GM12878 (cell line): ENCODE measurements around the gene GSG1. TPM values are rescaled to one million over a fixed set of nuclear protein-coding genes. Genes with fewer than 3 reads are reported as not detected.

Experiments used
- ATAC-seq: fragments of 200-7000 bp; cut with Tn5 transposase; 3 replicates; pipeline ENCODE4 v1.9.1; 2020; ENCODE audit warnings: mild to moderate bottlenecking, moderate library complexity
- BruUV-seq: library from RNA; stranded (reverse); fragments of 400-500 nt; replicated peaks from 2 replicates; lab custom pipeline; 2021; lab: Mats Ljungman, UMichigan
- CTCF ChIA-PET: fragments of 300-600 bp; sonication (Branson Sonifier 250); formaldehyde crosslinking; extraction: SDS; loops from one replicate; lab custom pipeline; 2021; ENCODE audit warnings: inconsistent platforms; lab: Yijun Ruan, JAX
- POLR2A ChIA-PET: fragments of 350-600 bp; formaldehyde crosslinking; extraction: SDS; loops from one replicate; lab custom pipeline; 2021; ENCODE audit warnings: inconsistent platforms; lab: Charles Lee
- RAD21 ChIA-PET: fragments of 300-600 bp; sonication (Branson Sonifier 250); formaldehyde crosslinking; loops from one replicate; lab custom pipeline; 2023; ENCODE audit warnings: antibody characterized with exemption; ENCODE audit not compliant: unreplicated experiment; lab: Charles Lee
- SMC1A ChIA-PET: fragments of 300-600 bp; sonication (Branson Sonifier 250); formaldehyde crosslinking; loops from one replicate; lab custom pipeline; 2023; ENCODE audit not compliant: unreplicated experiment, uncharacterized antibody; lab: Charles Lee
- DNase-seq: peaks from one replicate; pipeline ENCODE4 v3.0.0-alpha.2; 2011; ENCODE audit warnings: low read depth, low spot score
- FAIRE-seq: peaks from 3 replicates; lab custom pipeline; 2011; peaks lifted over from hg19 to GRCh38; lab: Jason Lieb, UNC
- H2AFZ ChIP-seq: 2 replicates; pipeline ENCODE4 v1.6.0; 2011; ENCODE audit warnings: low read depth, low read length, control low read depth; ENCODE audit not compliant: control insufficient read depth
- H3K27ac ChIP-seq: 2 replicates; pipeline ENCODE4 v1.5.1; 2011; ENCODE audit warnings: control low read depth; ENCODE audit not compliant: control insufficient read depth, insufficient read depth
- H3K27me3 ChIP-seq, 2 experiments: replicated peaks in 1 of 2; 2 replicates each; pipeline versions ENCODE4 v1.6.0 to v1.6.1; 2011; ENCODE audit warnings: low read length in 1 of 2; ENCODE audit not compliant: control insufficient read depth in 2 of 2, insufficient read depth in 2 of 2
- H3K36me3 ChIP-seq, 2 experiments: 2 replicates each; pipeline ENCODE4 v1.5.1; 2011; ENCODE audit warnings: low read length in 1 of 2; ENCODE audit not compliant: control insufficient read depth in 2 of 2, insufficient read depth in 2 of 2
- H3K4me1 ChIP-seq: 2 replicates; pipeline ENCODE4 v1.6.1; 2011; ENCODE audit warnings: mild to moderate bottlenecking, low read length, moderate library complexity, mixed read lengths; ENCODE audit not compliant: control insufficient read depth, insufficient read depth
- H3K4me2 ChIP-seq: 2 replicates; pipeline ENCODE4 v1.6.0; 2011; ENCODE audit warnings: control low read depth; ENCODE audit not compliant: control insufficient read depth, insufficient read depth
- H3K4me3 ChIP-seq: fragments of 200-600 bp; sonication (generic); 2 replicates; pipeline ENCODE4 v1.5.1; 2016
- H3K79me2 ChIP-seq: 2 replicates; pipeline ENCODE4 v1.6.0; 2011; ENCODE audit warnings: low read length; ENCODE audit not compliant: control insufficient read depth, insufficient read depth
- H3K9ac ChIP-seq: 2 replicates; pipeline ENCODE4 v1.8.0; 2011; ENCODE audit warnings: low read length, control low read depth, mixed read lengths; ENCODE audit not compliant: control insufficient read depth, insufficient read depth
- H3K9me3 ChIP-seq: replicated peaks from 3 replicates; pipeline ENCODE4 v1.5.1; 2011; ENCODE audit warnings: mild to moderate bottlenecking, low read length; ENCODE audit not compliant: control insufficient read depth, insufficient read depth
- H4K20me1 ChIP-seq: 2 replicates; pipeline ENCODE4 v1.6.0; 2011; ENCODE audit not compliant: control insufficient read depth, insufficient read depth
- CHD4 ChIP-seq: fragments of 200-600 bp; sonication (generic); IDR thresholded peaks from 2 replicates; pipeline ENCODE4 v1.6.1; 2016; ENCODE audit warnings: mild to moderate bottlenecking
- MEF2A ChIP-seq: IDR thresholded peaks from 2 replicates; pipeline ENCODE4 v1.6.1; 2011; ENCODE audit warnings: low read depth, mild to moderate bottlenecking, low read length, moderate library complexity; ENCODE audit not compliant: insufficient read depth
- MEF2B ChIP-seq: fragments of 450-650 bp; IDR thresholded peaks from 2 replicates; pipeline ENCODE4 v1.6.1; 2018; ENCODE audit warnings: mild to moderate bottlenecking, moderate library complexity; ENCODE audit not compliant: partially characterized antibody, poor library complexity, severe bottlenecking
- MYB ChIP-seq: fragments of 150-350 bp; IDR thresholded peaks from 2 replicates; pipeline ENCODE4 v1.6.1; 2014; ENCODE audit warnings: mild to moderate bottlenecking, low read depth, low read length, borderline replicate concordance
- NFXL1 ChIP-seq: fragments of 450-650 bp; IDR thresholded peaks from 2 replicates; pipeline ENCODE4 v1.6.1; 2017; ENCODE audit warnings: antibody characterized with exemption, mild to moderate bottlenecking, borderline replicate concordance
- ZNF24 ChIP-seq: fragments of 450-650 bp; IDR thresholded peaks from 2 replicates; pipeline ENCODE4 v1.6.1; 2017; ENCODE audit warnings: antibody characterized with exemption, mild to moderate bottlenecking
- WGBS: methylation state at CpG from one replicate; pipeline ENCODE4 v1.1.6; 2016; ENCODE audit warnings: low lambda C conversion rate; ENCODE audit not compliant: insufficient replicate concordance, insufficient coverage; ENCODE audit errors: missing lambda C conversion rate; 5-methylcytosine and 5-hydroxymethylcytosine counted together
- in situ Hi-C: fragments of 300-500 bp; cut with MboI; formaldehyde crosslinking; loops from 9 replicates; pipeline ENCODE4 v1.14.3; 2018; ENCODE audit warnings: mixed read lengths
- intact Hi-C: fragments of 100-400 bp; cut with micrococcal nuclease; formaldehyde crosslinking; loops from one replicate; pipeline ENCODE4 v1.14.2; 2022; ENCODE audit not compliant: unreplicated experiment
- polyA plus RNA-seq, 11 experiments: library from polyadenylated mRNA; depleted of rRNA in 4 of 11; unstranded in 6 of 11; stranded (reverse) in 5 of 11; fragments of >200 nt; fragmentation: Nextera tagmentation in 4 of 11; fragmentation: Illumina TruSeq in 1 of 11; extraction: Ambion mirVana in 4 of 11; extraction: Trizol in 1 of 11; gene quantifications; 1 replicate in 1 of 11; 2 replicates in 10 of 11; pipeline versions ENCODE4 v1.2.1 to v1.2.3, GENCODE V29; 2011 to 2016; ENCODE audit warnings: inconsistent platforms in 2 of 11, missing spikeins in 2 of 11, low read depth in 1 of 11
- total RNA-seq, 4 experiments: library from RNA; depleted of rRNA in 3 of 4; stranded (reverse); fragments of >200 nt in 3 of 4; fragmentation: Illumina TruSeq in 1 of 4; extraction: Trizol in 1 of 4; gene quantifications; 2 replicates each; pipeline versions ENCODE4 v1.2.1 to v1.2.3, GENCODE V29; 2013 to 2021
- TF ChIP-seq, protein P1 (sequence below): fragments of 450-650 bp; IDR thresholded peaks from 2 replicates; pipeline ENCODE4 v1.6.1; 2017; ENCODE audit warnings: mild to moderate bottlenecking, moderate library complexity
- TF ChIP-seq, protein P2 (sequence below): fragments of 450-650 bp; IDR thresholded peaks from 2 replicates; pipeline ENCODE4 v1.6.1; 2017; ENCODE audit warnings: mild to moderate bottlenecking

Gene GSG1
- total and polyA plus RNA-seq, 10 of the 15 experiments (the other 5 are each of a cell fraction or from before 2014, with no cell fraction given) = not detected

GRCh38 chr12:13148485-13148847 lies 45.0 kb upstream of the GSG1 start:
- no peak overlapping the region for H3K4me2 ChIP-seq
- no peak overlapping the region for H2AFZ ChIP-seq
- H4K20me1 ChIP-seq = no peaks in the 10 kb centered on the region; the same call in 1 of the 2 replicates
- H3K9ac ChIP-seq = no peak overlapping the region
- H3K36me3 ChIP-seq = no peaks in the 10 kb centered on the region
- BruUV-seq = no TSS peak
- no peaks in the 10 kb centered on the region for H3K4me1 ChIP-seq
- ChIA-PET RAD21 (no interaction called here), CTCF (interaction anchor here (1.0 kb wide), 1 partner anchor 101 kb away, joined by 3 read pairs; no protein-coding TSS in a partner anchor), POLR2A (no interaction called here), SMC1A (interaction anchor here (0.8 to 0.9 kb wide), 3 partner anchors 17 to 361 kb away, joined by 3 to 4 read pairs (median 4); no protein-coding TSS in a partner anchor)
- no peak for ATAC-seq
- no peak for FAIRE-seq
- H3K4me3 ChIP-seq = no peak overlapping the region
- H3K27me3 ChIP-seq = peaks cover 4 to 10% of the 10 kb centered on the region in 2 experiments
- H3K27ac ChIP-seq = no peak overlapping the region
- 75% methylated on average over 3 of the region's 3 CpGs for WGBS
- no peaks in the 10 kb centered on the region for H3K9me3 ChIP-seq
- no peak for DNase-seq
- TF ChIP-seq CHD4 (no peak), MEF2B (no peak), MEF2A (no peak), NFXL1 (no peak), MYB (no peak), ZNF24 (no peak)
- TF ChIP-seq, protein P1, sequence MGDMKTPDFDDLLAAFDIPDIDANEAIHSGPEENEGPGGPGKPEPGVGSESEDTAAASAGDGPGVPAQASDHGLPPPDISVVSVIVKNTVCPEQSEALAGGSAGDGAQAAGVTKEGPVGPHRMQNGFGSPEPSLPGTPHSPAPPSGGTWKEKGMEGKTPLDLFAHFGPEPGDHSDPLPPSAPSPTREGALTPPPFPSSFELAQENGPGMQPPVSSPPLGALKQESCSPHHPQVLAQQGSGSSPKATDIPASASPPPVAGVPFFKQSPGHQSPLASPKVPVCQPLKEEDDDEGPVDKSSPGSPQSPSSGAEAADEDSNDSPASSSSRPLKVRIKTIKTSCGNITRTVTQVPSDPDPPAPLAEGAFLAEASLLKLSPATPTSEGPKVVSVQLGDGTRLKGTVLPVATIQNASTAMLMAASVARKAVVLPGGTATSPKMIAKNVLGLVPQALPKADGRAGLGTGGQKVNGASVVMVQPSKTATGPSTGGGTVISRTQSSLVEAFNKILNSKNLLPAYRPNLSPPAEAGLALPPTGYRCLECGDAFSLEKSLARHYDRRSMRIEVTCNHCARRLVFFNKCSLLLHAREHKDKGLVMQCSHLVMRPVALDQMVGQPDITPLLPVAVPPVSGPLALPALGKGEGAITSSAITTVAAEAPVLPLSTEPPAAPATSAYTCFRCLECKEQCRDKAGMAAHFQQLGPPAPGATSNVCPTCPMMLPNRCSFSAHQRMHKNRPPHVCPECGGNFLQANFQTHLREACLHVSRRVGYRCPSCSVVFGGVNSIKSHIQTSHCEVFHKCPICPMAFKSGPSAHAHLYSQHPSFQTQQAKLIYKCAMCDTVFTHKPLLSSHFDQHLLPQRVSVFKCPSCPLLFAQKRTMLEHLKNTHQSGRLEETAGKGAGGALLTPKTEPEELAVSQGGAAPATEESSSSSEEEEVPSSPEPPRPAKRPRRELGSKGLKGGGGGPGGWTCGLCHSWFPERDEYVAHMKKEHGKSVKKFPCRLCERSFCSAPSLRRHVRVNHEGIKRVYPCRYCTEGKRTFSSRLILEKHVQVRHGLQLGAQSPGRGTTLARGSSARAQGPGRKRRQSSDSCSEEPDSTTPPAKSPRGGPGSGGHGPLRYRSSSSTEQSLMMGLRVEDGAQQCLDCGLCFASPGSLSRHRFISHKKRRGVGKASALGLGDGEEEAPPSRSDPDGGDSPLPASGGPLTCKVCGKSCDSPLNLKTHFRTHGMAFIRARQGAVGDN = no peak
- TF ChIP-seq, protein P2, sequence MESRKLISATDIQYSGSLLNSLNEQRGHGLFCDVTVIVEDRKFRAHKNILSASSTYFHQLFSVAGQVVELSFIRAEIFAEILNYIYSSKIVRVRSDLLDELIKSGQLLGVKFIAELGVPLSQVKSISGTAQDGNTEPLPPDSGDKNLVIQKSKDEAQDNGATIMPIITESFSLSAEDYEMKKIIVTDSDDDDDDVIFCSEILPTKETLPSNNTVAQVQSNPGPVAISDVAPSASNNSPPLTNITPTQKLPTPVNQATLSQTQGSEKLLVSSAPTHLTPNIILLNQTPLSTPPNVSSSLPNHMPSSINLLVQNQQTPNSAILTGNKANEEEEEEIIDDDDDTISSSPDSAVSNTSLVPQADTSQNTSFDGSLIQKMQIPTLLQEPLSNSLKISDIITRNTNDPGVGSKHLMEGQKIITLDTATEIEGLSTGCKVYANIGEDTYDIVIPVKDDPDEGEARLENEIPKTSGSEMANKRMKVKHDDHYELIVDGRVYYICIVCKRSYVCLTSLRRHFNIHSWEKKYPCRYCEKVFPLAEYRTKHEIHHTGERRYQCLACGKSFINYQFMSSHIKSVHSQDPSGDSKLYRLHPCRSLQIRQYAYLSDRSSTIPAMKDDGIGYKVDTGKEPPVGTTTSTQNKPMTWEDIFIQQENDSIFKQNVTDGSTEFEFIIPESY = no peak
- H3K79me2 ChIP-seq = no peaks in the 10 kb centered on the region
- intact Hi-C loops = no loop called here
- in situ Hi-C loops = no loop called here
